ENCODE data around the gene ATF5. TPM values are rescaled to one million over a fixed set of nuclear protein-coding genes. Genes with fewer than 3 reads are reported as not detected.
A peak's percentile ranks its signal among the peaks of the same experiment; 100 is the strongest.

The ATF5 gene
- total and polyA plus RNA-seq, 2 of the 13 experiments (the other 11 are each of a cell fraction or from before 2014, with no cell fraction given): 5.2 to 10.3 TPM

GRCh38 chr19:49918089-49918488, 10.9 kb upstream of the ATF5 start:
- intact Hi-C loops (cut with micrococcal nuclease; ENCODE audit: unreplicated experiment) (no loop called here), in situ Hi-C loops (cut with HindIII; ENCODE audit: extremely low pct_ligation_motif_present, low pct_unique_long_range_greater_than_20kb) (no loop called here)
- CTCF ChIA-PET (ENCODE audit: low intra/inter-chr PET ratio, low total read pairs): no interaction called here
- WGBS (ENCODE audit: low lambda C conversion rate): 98% methylated on average over 8 of the region's 8 CpGs
- no peak overlapping the region for H3K4me2 ChIP-seq (ENCODE audit: low read depth, low read length)
- H3K36me3 ChIP-seq (replicated peaks in 1 of 2; ENCODE audit: control insufficient read depth in 1 of 2, insufficient read depth in 2 of 2, low read length in 2 of 2): peaks cover 16 to 41% of the 10 kb centered on the region in 2 experiments
- ATAC-seq (no peak), FAIRE-seq (no peak), DNase-seq (ENCODE audit: low spot score) (no peak)
- peaks cover 56% of the 10 kb centered on the region for H3K79me2 ChIP-seq (ENCODE audit: insufficient read depth, low read length)
- no peaks in the 10 kb centered on the region for H3K27me3 ChIP-seq (ENCODE audit: control insufficient read depth in 1 of 2, insufficient read depth in 2 of 2, low read length in 2 of 2)
- H3K4me3 ChIP-seq (replicated peaks in 1 of 3; ENCODE audit: insufficient read depth in 1 of 3, low read depth in 2 of 3, low read length in 3 of 3): no peak overlapping the region
- H4K20me1 ChIP-seq (ENCODE audit: insufficient read depth, low read length): peaks cover 2% of the 10 kb centered on the region; the same call in 1 of the 2 replicates
- no peak overlapping the region for H3K27ac ChIP-seq (ENCODE audit: extremely low read length, insufficient read depth, low read length)
- POLR2A ChIA-PET: interaction anchor here (0.7 kb wide), 1 partner anchor 11 kb away, joined by 3 read pairs; the partner anchor contains the start of gene ATF5
- no peak overlapping the region for H2AFZ ChIP-seq (ENCODE audit: low read length)
- peaks cover 13% of the 10 kb centered on the region for H3K4me1 ChIP-seq (ENCODE audit: insufficient read depth, low read length)
- H3K9ac ChIP-seq (ENCODE audit: insufficient read depth, low read depth, low read length): no peak overlapping the region
- no peaks in the 10 kb centered on the region for H3K9me3 ChIP-seq (ENCODE audit: low read length)
- TF ChIP-seq ZNF121 (CRISPR knock-in tag; IDR thresholded peaks at IDR 0.05): 0 out of 2 replicates have a peak, but pooled peaks have one; percentile 40
- no peak for TF ChIP-seq NR2F1 (CRISPR knock-in tag; IDR thresholded peaks at IDR 0.05)
- BruUV-seq (replicated peaks): no TSS peak

- TF ChIP-seq ZNF530 (CRISPR knock-in tag; IDR thresholded peaks at IDR 0.05; ENCODE audit: low read depth) (no peak), ZNF512 (CRISPR knock-in tag; IDR thresholded peaks at IDR 0.05) (no peak), ZSCAN12 (CRISPR knock-in tag; IDR thresholded peaks at IDR 0.05) (no peak), CHCHD3 (CRISPR knock-in tag; IDR thresholded peaks at IDR 0.05) (no peak), FIP1L1 (IDR thresholded peaks at IDR 0.05; ENCODE audit: borderline replicate concordance, insufficient read depth, low read depth, low read length) (no peak), MAZ (IDR thresholded peaks at IDR 0.05; ENCODE audit: borderline replicate concordance, low read depth, low read length) (no peak), MAZ (CRISPR knock-in tag; IDR thresholded peaks at IDR 0.05; ENCODE audit: low read depth) (no peak), ZFP90 (CRISPR knock-in tag; IDR thresholded peaks at IDR 0.05; ENCODE audit: borderline replicate concordance) (no peak), RBFOX2 (IDR thresholded peaks at IDR 0.05; ENCODE audit: low read depth, low read length) (0 out of 2 replicates have a peak, but pooled peaks have one; percentile 12), IRF1 (CRISPR knock-in tag; IDR thresholded peaks at IDR 0.05; ENCODE audit: low read depth) (no peak), WIZ (CRISPR knock-in tag; IDR thresholded peaks at IDR 0.05) (no peak), AGO2 (optimal IDR thresholded peaks at IDR 0.05; ENCODE audit: low read depth, low read length) (peak; percentile 40)
- no TSS peak for BruUV-seq (replicated peaks)
- Histone ChIP-seq H2AFZ (ENCODE audit: low read length) (no peak overlapping the region), H3K4me2 (ENCODE audit: low read depth, low read length) (no peak overlapping the region), H3K27me3 (ENCODE audit: control insufficient read depth in 1 of 2, insufficient read depth in 2 of 2, low read length in 2 of 2) (no peaks in the 10 kb centered on the region), H3K9me3 (ENCODE audit: low read length) (no peaks in the 10 kb centered on the region), H3K9ac (ENCODE audit: insufficient read depth, low read depth, low read length) (no peak overlapping the region), H3K79me2 (ENCODE audit: insufficient read depth, low read length) (peaks cover 63% of the 10 kb centered on the region), H3K27ac (ENCODE audit: extremely low read length, insufficient read depth, low read length) (no peak overlapping the region), H3K36me3 (replicated peaks in 1 of 2; ENCODE audit: control insufficient read depth in 1 of 2, insufficient read depth in 2 of 2, low read length in 2 of 2) (peaks cover 15 to 52% of the 10 kb centered on the region in 2 experiments; a peak in 4 of 5 replicates), H3K4me3 (replicated peaks in 1 of 3; ENCODE audit: insufficient read depth in 1 of 3, low read depth in 2 of 3, low read length in 3 of 3) (no peak overlapping the region), H3K4me1 (ENCODE audit: insufficient read depth, low read length) (no peaks in the 10 kb centered on the region; the same call in 1 of the 2 replicates), H4K20me1 (ENCODE audit: insufficient read depth, low read length) (peaks cover 2% of the 10 kb centered on the region; the same call in 1 of the 2 replicates)
- ATAC-seq (no peak), FAIRE-seq (no peak), DNase-seq (ENCODE audit: low spot score) (no peak)
- 94% methylated on average over 23 of the region's 24 CpGs for WGBS (ENCODE audit: low lambda C conversion rate)
- in situ Hi-C loops (cut with HindIII; ENCODE audit: extremely low pct_ligation_motif_present, low pct_unique_long_range_greater_than_20kb) (no loop called here), intact Hi-C loops (cut with micrococcal nuclease; ENCODE audit: unreplicated experiment) (no loop called here)
- ChIA-PET POLR2A (interaction anchor here (1.9 kb wide), 1 partner anchor 52 kb away, joined by 5 read pairs; no protein-coding TSS in a partner anchor), CTCF (ENCODE audit: low intra/inter-chr PET ratio, low total read pairs) (no interaction called here)
Measured at GRCh38 chr19:49920624-49921363, 8.2 kb upstream of the ATF5 start.
